HG03196 (cell line): ENCODE data around the gene NEAT1.

ENCODE experiments used
- ATAC-seq: cut with Tn5 transposase; IDR thresholded peaks from one replicate; pipeline ENCODE4 v1.9.1; 2021; ENCODE audit not compliant: unreplicated experiment

NEAT1 gene

DNA sequence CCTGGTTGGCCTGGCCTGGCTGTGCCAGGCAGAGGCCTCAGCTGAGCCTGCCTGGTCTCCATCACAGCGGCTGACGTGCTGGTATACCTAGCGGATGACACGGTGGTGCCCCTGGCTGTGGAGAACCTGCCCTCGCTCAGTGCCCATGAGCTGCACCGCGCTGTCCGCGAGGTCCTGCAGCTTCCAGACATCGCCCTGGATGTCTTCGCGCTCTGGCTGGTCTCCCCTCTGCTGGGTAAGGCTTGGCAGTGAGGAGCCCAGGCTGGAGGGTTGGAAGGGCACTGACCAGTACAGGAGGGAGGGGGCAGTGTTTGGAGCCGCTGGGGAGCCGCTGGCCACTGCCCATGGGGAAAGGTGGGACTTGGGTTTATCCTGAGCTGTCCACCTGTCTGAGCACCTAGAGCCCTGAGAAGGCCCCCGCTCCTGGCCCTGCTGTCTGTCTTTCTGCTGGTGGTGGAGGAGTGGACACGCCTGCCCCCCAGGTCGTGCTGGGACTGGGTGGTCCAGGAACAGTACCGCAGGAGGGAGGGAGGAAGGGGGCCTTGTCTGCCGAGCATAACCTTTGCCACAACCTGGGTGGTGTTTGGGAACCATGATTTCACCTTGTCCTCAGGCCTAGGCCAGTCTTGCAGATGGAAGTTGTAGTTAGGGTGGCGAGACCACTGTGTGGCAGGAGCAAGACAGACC lies 33.2 kb upstream of the NEAT1 start:
- ATAC-seq = no peak

DNA sequence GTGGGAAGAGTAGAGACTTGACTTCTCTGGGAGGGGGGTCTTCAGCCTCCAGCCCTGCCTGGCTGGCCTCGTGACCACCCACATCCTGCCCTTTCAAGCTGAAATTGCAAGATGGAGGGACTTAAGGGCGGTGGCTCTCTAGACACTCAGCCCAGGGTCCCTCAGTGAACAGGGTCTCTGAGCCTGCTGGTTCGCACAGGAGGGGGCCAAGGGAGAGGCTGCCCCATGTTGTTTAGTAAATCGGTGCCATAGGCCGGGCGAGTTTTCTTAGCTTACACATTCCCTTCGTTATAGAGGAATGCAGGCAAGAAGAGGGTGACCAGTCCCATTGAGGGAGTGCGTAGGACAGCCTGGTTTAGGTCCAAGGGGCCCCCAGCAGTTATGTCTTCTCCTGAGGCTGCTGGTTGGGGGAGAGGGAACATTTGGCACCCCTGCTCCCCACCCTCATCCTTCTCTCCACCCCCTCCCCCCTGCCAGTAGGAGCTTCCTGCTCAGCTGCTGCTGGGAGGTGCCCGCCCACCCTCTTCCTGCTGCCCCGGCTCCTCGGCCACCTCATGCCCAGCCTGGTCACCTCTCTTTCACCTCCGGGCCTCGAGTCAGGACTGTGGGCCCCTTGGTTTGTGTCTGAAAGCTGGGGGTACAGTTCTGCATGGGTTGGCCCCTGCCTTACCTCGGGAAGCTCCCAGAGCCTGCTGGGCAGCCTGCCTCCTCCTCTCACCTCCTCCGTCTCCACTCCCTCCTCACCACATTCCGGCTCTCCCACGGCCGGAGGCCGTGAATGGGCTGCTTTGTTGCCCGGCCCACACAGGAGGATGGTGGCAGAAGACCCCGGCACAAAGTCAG lies 32.3 kb upstream of the NEAT1 start:
- no peak for ATAC-seq

DNA sequence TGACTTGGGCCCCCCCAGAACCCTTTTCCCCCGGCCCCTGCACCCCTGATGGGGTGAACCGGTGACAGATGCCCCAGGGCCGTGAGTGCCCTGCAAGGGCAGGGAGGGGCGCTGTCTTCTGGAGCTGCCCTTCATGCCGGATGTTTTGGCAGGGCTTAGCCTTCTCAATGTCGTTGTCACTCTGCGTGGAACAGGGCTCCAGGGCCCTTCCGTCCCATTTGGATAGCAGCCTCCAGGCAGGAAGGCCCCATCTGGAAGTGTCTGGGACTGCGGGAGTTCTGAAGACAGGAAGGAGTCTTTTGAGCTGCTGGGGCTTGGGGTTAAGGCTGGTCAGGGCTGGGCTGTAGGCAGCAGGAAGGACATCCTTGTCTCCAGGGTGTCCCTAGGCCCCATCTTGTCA lies 31.6 kb upstream of the NEAT1 start:
- no peak for ATAC-seq

DNA sequence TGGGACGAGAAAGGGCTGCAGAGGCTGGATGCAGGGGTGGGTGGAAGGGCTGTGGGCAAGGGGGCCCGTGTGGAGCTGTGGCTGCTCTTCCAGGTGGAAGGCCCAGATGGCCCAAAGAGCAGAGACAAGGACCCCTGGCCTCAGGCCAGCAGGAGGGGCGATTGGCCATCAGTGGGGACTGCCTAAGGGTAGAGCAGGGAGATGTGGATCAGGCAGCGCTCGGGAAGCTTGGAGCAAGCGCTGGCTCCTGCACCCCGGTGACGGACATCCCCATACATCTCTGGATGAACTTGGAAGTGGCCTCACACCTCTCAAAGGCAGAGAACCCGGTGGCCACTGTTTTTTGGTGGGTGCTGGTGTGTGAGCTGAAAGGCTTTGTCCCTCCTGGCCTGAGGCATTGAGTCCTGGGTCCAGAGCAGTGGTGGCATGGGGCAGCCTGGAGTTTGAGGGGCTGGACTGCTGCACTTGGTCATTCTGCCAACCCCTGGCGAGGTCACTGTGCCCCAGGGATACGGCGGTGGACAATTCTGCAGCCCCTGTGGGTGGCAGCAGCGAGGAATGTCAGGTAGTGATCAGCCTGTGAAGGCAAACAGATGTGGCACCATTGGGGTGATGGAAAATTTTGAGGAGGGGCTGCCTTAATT lies 30.3 kb upstream of the NEAT1 start:
- no peak for ATAC-seq

DNA sequence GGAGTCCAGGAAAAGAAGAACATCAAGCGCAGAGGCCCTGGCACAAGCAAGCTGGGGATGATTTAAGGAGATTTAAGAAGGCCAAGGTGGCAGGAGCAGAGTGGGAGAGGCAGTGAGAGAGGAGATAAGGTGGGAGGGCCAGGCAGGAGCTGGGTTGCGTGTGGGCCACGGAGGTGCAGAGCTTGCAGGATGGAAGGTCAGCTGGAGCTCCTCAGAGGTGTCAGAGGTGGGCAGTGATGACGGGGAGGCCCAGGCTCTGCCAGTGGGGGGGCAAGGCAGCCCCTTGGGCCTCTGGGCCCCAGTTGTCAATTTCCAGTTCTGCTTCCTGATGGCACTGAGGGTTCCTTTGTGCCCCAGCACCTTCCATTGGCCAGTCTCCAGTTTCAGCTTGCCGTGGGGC lies 29.7 kb upstream of the NEAT1 start:
- no peak for ATAC-seq

DNA sequence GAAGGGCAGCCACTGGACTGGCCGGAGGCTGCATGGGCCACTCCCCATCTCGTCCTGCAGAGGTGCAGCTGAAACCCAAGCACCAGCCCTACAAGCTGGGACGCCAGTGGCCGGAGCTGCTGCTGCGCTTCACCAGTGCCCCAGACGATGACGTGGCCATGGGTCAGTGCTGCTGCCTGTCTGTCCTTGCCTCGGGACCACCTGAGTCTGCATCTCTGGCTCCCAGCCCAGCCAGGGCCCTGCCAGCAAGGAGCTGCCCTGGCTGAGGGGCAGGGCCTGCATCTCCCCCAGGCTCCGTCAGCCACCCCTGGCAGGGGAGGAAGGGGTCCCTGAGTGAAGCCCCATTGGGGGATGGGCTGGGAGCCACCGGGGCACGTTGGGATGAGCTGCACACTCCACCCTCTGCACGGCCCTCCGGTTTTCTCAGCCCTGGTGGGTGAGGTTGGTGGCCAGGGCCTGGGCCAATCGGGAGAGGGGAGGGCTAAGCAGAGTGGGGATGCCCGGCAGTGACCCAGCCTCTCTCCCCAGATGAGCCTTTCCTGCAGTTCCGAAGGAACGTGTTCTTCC lies 29.0 kb upstream of the NEAT1 start:
- no peak for ATAC-seq

DNA sequence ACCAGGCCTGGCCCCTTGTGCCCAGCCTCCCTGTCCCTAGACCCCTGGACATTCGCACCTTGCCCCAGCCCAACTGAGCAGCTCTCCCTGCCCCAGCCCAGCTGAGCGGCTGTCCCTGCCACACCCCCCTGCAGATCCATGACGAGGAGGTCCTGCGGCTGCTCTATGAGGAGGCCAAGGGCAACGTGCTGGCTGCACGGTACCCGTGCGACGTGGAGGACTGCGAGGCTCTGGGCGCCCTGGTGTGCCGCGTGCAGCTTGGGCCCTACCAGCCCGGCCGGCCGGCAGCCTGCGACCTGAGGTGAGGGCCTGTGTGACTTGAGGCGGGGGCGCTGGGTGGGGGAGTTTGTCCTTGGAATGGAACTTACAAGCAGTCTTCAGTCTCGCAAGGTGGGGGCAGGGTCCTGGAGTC lies 28.5 kb upstream of the NEAT1 start:
- ATAC-seq = no peak

DNA sequence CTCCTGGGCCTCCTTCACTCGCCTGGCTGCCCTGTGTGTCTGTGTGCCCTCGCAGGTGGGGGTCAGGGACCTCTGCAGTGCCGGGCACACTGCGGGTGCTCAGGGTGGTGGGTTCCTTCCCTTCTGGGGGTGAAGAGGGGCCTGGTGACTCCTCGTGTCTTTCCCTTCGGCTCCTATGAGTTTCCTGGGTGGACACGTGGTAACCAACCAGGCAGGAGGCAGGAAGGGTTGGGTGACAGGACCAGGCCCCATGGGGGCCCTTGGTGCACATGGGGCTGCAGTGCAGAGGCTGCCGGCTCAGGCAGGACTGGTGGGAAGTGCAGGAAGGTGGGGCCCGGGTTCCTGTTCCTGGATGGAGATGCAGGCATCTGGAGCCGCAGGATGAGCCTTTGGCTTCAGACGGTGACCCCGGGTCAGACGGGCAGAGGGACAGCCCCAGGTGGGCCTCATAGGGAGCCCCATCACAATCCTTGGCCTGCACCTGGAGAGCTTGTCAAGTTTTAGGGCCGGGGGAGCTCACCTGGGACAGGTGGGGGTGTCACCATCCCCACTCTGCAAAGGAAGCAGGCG lies 26.6 kb upstream of the NEAT1 start:
- no peak for ATAC-seq

DNA sequence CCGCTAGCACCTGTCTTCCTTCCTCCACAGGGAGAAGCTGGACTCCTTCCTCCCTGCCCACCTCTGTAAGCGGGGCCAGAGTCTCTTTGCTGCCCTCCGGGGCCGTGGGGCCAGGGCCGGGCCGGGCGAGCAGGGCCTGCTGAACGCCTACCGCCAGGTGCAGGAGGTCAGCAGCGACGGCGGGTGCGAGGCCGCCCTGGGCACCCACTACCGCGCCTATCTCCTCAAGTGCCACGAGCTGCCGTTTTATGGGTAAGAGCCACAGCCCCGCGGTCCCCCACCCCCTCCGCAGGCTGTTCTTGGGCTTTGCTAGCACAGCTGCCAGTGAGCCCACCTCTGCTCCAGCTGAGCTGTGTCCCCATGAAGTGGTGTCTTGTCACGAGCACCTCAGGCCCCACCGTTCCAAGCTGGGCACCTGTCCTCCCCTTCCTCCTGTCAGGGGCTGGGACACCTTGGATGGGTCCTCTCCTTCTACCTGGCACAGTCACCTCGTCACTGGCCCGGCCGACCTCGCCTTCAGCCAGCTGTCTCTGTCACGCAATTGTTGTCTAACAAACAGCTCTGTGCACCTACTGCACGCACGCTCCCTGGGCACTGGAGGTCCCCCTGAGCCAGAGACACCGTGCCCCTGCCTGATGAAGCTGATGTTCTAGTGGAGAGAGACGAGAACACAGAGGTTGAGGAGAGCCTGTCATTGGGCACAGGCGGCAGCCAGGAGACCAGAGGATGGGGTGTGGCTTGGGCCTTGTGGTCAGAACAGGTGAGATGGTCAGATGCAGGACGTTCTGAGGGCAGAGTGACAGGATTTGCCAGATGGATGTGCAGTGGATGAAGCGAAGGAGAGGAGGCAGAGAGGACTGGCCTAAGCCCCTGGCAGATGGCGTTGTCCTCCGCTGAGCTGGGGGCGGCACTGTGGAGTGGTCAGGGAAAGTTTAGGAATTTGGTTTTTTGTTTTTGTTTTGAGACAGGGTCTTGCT lies 25.5 kb upstream of the NEAT1 start:
- no peak for ATAC-seq

DNA sequence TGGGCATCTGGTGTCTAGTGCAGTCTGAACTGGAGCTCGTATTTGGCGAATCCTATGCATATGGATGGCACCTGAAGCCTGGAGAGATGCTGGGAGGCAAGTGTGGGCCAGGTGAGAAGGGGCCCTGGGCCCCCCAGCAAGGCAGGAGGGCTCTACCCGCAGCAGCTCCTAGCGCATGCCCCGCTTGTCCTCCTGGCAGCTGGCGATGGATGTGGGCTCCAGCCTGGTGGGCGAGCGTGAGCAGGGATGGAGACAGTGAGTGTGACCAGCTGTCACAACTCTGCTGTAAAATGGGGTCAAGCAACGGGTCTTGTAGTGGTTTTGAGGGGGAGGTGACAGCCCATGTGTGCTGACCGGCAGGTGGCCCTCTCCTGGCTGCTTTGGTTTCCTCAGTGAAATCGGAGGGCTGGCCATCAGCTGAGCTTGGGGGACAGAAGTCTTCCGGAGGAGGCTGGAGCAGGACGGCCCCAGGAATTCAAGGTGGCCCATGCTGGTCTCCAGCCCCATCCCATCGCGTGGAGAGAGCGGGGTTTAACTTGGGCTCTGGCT lies 24.2 kb upstream of the NEAT1 start:
- ATAC-seq = no peak

DNA sequence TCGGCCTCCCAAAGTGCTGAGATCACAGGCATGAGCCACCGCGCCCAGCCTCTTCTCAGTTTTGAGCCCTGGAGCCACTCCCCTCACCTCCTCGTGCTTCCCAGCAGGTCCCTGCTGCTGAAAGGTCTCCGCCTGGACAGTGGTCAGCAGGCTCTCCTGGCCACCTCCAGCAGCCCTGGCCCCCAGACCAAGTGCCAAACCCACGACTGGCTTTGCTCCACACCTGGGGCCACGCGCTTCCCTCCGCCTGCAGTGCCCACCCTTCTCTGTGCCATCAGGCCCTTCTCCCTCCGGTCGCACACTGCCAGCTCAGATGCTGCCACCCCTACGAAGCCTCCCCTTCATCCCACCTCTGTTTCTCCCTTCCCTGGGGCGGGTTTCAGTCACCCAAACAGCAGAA lies 23.3 kb upstream of the NEAT1 start:
- no peak for ATAC-seq

DNA sequence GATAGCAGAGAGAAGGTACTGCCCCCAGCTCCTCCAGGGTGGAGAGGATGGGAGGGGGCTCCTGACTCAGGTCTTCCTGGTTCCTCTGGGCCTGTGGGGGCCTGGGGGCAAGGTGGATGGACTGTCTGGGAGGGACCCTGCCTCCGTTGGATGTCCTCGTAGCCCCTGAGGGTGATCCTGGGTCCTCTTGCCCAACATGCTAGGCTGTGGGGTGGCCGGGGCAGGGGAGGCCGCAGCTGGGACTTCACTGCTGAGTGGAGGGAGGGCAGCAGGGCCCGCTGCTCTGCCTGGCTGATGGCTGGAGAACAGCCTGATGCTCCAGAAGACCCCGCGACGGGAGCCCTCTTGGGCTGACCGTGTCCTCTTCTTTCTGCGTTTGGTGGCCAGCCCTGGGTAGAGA lies 22.8 kb upstream of the NEAT1 start:
- ATAC-seq = no peak

DNA sequence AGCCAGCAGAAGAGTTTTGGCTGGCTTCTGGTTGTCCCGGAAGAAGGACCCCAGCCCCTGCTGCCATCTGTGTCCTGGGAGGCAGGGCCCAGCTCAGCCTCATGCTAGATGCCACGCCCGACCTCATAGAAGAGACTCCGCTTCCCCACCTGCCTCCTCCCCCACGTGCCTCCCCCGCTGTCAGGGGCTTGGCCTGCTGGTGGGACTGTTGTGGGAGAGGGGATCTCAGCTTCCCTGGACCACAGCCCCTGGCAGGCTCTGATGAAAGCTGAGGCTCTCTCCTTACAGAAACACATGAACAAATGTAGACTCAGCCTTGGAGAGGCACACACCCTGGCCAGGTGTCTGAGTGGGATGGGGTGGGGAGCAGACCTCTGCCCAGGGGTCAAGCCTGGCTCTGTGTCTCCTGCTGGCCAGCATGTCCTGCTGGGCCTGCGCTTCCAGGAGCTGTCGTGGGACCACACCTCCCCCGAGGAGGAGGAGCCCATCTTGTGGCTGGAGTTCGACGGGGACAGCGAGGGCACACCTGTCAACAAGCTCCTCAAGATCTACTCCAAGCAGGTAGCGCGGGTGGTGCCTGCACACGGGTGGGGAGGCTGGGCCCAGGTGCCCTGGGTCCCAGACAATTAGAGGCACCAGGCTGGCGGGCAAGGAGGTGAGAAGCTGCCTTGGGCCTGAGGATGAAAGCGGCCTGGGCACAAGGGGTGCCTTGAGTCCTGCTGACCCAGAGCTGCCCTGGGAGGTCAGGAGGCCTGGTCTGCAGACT lies 22.1 kb upstream of the NEAT1 start:
- ATAC-seq = no peak

DNA sequence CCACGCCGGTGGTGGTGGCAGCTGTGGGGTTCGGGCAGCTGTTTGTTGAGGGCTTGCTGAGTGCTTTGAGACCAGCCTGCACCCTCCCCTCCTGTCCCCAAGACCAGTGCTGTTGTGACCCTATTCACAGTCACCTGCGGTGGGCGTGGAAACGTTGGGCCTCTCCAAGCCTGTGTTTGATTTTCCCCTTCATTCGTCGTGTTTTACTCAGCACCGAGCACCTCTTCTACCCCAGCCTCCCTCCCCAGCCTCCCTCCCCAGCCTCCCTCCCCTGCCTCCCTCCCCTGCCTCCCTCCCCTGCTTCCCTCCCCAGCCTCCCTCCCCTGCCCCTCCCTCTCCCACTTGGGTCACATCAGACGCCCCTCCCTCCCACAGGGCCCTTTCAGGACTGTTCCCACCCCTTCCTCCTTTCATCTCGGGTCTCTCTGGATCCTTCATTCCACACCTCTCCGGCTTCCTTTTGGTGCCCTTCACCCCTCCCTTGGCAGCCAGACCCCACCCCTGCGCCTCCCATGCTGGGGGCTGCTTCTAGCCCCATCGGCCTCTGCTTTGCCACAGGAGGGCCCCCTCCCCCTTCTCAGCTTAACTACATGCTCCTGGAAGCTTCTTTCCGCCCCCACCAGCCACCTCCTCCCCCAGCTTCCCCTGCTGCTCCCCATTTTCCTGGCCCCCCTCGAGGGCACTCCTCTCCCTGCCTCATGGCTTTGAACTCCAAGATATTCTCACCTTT lies 21.4 kb upstream of the NEAT1 start:
- ATAC-seq = no peak

DNA sequence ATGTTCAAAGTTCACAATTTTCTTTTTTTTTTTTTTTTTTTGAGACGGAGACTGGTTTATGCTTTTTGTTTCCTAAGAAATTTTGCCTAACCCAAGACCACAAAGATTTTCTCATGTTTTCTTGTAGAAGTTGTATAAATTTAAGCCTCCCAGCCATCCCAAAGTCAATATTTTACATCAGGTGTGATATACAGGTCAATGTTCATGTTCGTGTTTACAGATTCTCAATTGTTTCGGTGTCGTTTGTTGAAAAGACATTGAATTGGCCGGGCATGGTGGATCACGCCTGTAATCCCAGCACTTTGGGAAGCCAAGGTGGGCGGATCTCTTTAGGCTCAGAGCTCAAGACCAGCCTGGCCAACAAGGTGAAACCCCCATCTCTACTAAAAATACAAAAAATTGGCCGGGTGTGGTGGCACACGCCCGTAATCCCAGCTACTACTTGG lies 20.8 kb upstream of the NEAT1 start:
- no peak for ATAC-seq

DNA sequence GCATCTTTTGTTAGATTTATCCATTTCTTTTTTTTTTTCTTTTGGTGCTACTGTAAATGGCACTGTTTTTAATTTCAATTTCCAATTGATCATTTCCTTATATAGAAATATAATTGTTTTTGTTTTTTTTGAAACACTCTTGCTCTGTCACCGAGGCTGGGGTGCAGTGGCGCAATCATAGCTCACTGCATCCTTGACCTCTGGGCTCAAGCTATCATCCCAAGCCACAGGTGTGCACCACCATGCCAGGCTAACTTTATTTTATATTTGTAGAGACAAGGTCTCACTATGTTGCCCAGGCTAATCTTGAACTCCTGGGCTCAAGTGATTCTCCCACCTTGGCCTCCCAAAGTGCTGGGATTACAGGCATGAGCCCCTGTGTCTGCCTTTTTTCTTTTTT lies 19.8 kb upstream of the NEAT1 start:
- no peak for ATAC-seq

DNA sequence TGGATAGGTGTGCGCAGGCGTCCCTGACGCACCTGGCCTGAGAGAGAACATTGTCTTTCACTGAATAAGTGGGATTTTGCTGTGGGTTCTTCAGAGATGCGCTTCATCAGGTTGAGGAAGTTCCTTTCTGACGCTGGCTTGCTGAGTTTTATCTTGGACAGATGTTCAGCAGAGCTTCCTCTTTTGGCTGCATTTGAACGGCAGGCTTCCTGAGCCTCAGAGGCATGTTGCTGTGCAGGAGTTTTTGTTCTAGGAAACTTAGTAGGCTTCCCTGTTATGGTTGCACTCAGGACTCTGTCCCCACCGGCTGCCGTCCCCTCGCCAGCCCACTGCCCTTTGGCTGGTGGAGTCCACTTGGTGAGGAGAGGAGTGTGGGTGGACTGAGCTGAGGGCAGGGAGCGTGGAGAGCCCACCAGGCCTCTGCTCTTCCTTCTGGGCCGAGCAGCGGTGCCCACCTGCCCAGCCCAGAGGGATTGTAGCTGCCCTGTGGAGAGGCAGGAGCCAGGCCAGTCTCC lies 18.9 kb upstream of the NEAT1 start:
- no peak for ATAC-seq

DNA sequence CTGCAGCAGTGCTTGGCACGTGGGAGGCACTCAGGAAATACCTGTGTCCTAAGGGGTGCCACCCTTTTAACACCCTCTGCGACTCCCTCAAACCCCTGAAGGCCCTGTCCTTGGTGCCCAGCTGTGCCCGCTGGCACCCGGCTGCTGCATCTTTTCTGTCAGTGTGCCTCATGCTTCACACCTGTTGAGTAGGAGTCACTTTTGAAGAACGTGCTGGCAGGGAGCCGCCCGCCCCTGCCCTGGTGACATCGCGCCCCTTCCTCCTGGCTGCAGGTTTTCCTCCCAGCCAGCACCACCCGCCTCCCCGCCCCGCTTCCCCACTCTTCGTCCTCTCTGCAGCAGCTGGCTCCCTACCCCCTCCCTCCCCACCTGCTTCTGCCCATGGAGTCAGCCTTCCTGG lies 18.4 kb upstream of the NEAT1 start:
- no peak for ATAC-seq
